GM21515 (cell line): ENCODE data around the gene FSCB.
"Not testable (repeated sequence)": the region's sequence is repeated elsewhere in the genome, so short reads cannot be mapped to it uniquely, and the experiment has no call there.

Experiments used
- ATAC-seq: cut with Tn5 transposase; IDR thresholded peaks from one replicate; pipeline ENCODE4 v1.9.1; 2021; ENCODE audit not compliant: unreplicated experiment

FSCB gene, protein sequence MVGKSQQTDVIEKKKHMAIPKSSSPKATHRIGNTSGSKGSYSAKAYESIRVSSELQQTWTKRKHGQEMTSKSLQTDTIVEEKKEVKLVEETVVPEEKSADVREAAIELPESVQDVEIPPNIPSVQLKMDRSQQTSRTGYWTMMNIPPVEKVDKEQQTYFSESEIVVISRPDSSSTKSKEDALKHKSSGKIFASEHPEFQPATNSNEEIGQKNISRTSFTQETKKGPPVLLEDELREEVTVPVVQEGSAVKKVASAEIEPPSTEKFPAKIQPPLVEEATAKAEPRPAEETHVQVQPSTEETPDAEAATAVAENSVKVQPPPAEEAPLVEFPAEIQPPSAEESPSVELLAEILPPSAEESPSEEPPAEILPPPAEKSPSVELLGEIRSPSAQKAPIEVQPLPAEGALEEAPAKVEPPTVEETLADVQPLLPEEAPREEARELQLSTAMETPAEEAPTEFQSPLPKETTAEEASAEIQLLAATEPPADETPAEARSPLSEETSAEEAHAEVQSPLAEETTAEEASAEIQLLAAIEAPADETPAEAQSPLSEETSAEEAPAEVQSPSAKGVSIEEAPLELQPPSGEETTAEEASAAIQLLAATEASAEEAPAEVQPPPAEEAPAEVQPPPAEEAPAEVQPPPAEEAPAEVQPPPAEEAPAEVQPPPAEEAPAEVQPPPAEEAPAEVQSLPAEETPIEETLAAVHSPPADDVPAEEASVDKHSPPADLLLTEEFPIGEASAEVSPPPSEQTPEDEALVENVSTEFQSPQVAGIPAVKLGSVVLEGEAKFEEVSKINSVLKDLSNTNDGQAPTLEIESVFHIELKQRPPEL

DNA sequence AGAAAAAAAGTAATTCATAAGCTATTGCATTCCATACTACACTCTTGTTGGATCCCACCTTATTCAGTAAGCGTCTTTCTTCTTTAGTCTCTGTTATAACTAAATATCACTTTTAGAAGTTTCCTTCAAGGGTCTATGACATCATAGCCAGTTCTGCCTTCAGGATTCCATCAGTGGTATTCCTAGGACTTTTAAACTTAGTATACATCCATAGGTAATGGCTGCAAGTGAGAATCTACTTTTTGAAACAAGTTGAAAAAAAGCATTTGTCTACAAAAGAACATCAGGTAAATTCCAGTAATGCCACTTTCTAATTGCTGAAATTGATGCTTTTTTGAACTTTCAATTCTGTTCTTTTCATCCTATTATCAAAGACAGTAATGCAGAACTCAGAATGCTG lies at the start of gene FSCB:
Gene FSCB, minus strand, starts transcription at position 101 of the 400 bp plus-strand sequence. CDS start 296 bp downstream, outside the sequence.
- no peak for ATAC-seq

DNA sequence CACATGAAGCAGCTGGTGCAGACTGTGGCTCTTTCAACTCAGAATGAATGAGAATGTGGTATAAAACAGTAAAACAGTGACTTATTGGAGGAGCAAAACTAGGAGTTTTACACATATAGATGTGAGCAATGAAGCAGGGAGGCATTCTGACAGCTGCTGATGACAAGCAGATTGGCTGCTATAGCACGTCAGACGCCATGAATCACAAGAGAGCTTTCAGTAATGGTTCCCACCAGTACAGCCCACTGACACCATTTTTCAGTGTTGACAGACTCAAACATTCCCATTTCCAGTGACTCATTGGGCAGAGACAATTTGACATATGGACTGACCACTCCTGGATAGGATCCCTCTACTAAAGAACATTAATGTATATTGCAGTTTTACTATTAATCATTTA lies 24.6 kb upstream of the FSCB start:
- no peak for ATAC-seq

DNA sequence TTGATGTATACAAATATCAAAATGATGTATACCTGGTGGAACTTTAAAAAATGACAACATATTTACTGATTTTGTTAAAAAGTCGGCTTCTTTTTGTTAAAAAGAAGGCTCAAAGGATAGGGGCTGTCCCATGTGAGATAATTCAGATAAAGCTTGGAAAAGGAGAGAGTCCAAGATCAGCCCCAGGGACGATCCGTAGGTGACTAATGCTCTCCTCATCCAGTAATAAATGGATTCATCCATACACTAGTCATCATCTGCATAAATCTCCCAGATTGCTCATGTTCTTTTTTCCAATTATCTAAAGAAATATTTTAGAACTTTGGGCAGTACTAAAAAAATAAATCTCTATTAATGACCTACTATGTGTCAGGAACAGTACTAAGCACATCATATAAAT lies 23.4 kb upstream of the FSCB start:
- no peak for ATAC-seq

DNA sequence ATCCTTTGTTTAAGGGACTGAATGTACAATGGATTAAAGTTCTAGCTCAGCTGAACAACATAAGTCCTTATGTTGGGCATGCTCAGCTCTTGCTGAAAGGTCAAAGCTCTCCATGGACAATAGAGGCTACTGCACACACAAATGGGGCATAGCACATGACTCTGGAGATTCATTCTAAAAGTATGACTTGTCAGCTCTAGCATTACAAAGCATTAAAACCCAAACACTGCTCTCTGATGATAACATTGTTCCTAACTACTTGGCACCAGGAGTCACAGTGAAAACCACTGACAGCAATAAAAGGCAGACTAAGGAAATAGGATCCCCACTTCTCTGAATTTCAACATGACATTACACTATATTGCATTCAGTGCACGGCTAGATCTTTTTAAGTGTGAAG lies 21.9 kb upstream of the FSCB start:
- no peak for ATAC-seq

DNA sequence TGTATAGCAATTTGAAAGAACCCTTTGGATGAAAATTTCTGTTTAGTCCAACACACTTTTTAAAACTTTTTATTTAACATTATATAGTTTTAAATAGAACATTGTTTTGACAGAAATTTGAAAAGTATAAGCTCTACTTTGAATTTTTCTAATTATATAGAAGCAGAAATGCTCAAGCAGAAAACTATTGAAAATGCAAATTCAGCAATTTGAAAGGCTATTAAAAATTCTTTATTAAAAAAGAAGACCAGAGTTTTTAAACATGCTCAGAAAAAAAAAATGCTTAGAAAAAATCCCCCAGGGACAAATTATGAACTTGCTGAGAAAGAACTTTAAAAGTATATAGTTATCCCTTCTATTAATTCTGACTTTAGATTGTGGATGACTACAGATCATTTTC lies 21.1 kb upstream of the FSCB start:
- ATAC-seq, result no peak

DNA sequence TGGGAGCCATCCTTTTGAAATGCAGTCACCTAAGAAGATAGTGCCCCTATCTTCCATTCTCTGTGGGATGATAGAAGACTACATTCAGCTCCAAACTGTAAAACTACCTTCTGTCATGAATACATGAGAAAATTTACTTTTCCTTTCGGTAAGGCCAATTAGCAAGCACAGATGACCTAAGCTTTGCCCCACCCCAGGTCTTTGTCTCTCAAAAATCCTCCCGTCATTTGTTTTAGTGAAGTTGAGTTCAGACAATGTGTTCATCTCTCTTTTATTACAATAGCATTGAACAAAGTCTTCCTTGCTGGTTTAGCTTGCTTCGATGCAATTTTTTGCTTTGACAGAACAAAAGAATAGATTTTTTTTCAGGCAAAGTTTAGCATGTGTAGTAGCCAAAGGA lies 18.2 kb upstream of the FSCB start:
- no peak for ATAC-seq

DNA sequence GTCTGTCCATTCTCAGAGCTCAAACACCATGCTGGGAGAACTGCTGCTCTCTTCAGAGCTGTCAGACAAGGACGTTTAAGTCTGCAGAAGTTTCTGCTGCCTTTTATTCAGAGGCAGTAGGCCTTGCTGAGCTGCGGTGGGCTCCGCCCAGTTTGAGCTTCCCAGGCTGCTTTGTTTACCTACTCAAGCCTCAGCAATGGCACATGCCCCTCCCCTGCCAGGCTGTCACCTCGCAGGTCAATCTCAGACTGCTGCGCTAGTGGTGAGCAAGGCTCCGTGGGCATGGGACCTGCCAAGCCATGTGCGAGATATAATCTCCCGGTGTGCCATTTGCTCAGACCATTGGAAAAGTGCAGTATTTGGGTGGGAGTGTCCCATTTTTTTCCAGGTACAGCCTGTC lies 8.6 kb upstream of the FSCB start:
- ATAC-seq, result not testable (repeated sequence)

DNA sequence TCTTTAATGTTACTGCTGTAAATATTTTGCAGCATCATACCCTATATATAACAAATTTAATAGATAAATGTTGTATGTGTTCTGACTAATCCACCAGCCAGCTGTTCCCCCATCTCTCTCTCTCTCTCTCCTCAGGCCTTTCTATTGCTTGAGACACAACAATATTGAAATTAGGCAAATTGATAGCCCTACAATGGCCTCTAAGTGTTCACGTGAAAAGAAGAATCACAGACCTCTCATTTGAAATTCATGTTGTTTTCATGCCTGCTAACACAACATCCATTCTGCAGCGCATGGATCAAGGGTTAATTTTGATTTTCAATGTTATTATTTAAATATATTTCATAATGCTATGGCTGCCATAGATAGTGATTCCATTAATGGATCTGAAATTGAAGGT lies 1.8 kb upstream of the FSCB start:
- no peak for ATAC-seq

DNA sequence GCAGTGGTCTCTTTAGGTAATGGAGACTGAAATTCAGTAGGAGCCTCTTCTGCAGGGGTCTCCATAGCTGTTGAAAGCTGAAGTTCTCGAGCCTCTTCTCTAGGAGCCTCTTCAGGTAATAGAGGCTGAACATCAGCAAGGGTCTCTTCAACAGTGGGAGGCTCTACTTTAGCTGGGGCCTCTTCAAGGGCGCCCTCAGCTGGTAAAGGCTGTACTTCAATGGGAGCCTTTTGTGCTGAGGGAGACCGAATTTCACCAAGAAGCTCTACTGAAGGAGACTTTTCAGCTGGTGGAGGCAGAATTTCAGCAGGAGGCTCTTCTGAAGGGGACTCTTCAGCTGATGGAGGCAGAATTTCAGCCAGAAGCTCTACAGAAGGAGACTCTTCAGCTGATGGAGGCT lies 1.5 kb downstream of the FSCB start:
- ATAC-seq, result no peak

DNA sequence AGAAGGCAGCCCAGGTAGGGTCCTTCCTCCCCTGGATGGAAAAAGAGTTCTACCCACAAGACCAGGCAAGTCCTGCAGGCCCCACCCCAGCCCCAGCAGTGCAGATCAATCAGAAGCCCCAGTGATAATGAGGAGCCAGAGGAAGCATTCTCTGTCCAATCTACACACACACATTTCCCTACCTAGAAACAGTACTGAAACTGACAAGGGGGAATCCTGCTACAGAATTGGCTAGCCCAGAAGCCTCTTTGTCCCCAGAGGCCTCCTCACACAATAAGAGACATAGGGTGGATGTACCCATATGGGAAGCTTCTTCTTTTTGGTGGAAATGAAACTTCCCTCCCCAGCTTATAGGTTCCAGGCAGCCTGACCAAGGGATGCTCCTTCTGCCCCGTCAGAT lies 9.9 kb downstream of the FSCB start:
- ATAC-seq, result no peak

DNA sequence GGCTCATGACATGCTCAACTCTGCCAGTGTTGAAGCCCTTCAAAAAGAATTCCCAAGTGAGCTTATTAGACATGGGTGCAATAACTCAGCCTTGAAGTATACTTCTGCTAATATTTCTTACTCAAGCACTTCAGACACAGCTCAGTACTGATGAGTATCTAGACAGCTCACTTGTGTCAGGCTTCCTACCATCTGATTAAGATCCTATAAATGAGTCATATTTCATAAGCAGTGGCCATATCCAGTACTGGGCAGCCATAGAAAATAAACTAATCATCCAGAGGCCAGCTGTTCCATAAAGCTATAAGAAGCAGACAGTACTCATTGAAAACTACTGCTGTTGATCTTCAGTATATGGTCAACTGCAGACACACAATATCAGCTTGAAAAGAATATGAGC lies 12.9 kb downstream of the FSCB start:
- ATAC-seq, result no peak

DNA sequence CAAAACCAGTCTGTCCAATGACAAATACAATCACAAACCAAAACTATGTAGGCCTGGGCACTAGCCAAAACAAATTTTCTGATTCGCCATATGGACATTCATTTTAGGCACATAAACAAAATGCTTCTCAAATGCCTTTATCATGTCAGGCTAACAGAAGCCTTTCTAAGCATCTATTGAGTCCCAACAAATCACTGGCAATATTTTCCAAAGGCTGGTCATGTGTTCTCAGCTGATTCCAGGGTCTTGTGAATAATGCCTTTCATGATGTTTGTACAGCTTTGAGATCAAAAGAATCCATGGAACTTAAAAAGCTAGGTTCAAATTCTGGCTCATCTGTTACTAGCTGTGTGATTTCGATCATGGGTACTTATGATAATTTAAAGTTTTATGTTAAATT lies 16.1 kb downstream of the FSCB start:
- ATAC-seq, result no peak

DNA sequence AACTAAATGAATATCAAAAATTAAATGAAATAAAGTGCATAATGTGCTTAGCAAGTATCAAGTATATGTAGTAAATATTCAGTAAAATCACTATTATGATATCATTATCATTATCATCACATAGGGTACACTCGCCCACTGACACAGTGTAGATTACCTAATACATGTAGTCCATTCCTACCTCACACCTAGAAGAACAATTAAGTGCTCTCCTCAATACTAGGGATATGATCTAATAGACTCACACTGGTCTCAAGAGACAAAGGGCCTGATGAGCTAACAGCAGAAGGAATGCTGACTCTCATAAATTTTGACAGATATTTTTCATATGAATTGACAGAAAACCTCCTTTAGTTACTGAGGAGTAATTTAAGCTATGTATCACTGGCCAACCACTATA lies 29.1 kb downstream of the FSCB start:
- ATAC-seq, result no peak

DNA sequence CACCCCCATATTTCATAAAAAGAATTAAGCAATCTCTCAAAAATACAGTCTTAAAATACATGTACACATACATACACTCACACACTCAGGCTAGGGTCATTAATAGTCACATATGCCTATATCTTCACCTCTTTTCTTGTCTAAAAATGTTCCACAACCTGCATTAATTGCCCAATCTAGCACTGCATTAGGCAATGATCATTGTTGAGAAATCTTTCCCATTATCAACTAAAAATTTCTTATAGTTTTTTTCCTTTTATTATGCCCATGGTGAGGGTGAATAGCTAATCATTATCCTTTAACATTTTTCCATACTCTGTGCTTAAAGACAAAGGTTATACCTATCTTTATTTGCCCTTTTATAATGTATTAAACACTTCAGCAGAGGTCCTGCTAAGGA lies 38.3 kb downstream of the FSCB start:
- ATAC-seq, result no peak

DNA sequence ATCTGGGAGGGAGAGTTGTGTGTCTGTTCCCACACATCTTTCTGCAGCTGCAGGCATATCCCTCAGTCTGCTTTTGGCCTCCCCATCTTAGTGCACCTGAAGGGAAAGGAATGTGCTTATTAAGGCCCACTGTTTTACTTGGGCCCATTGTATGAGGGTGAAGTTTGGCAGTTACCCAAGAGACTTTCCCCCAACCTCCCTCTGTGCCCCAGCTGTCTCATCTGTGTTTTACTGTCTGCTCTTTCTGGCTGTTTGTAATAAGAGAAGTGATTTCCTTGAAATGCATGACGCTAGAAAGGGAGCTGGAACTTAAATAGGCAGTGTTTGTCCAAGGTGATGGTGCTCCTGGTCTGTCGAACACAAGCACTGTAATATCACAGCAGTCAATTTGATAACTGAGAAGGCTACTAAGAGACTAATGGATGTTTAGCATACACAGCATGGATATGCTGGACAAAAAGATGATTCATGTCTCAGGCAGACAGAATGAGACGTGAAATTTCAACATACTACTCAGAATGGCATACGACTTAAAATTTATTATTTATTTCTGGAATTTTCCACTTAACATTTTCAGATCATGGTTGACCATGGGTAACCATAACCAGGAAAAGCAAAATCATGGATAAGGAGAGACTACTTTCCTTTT lies 43.6 kb downstream of the FSCB start:
- no peak for ATAC-seq

DNA sequence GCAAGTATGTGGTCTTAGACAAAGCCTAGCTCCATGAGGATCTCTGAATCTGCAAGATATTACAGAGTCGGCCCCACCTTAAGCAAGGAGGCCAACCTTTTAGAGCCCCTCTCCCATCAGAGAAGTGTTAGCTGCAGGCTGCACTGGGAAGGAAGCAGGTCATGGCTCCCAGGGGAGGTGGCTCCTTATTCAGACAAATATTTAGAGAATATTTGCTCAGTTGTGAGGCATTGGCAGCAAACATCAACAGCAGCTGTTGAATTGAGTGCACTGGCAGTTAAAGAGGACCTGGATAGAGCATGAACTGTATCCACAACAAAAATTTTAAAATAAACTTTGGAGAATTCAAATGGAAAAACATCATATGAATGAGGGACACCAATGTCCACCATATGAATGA lies 44.7 kb downstream of the FSCB start:
- ATAC-seq, result no peak

DNA sequence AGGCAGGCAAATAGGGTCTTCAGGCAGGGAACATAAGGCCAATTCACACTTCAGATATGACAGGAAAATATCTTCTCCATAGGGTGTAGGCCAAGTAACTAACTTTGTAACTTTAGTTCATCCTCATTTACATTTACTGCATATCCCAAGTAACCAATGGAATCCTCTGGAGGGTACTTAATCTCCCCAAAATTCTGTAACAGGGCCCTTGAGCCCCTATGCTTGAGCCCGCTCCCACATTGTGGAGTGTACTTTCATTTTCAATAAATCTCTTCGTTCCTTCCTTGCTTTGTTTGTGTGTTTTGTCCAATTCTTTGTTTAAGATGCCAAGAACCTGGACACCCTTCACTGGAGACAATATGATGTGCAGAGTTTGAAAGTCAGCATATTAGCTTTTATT lies 45.3 kb downstream of the FSCB start:
- ATAC-seq, result no peak
